Measurements from ENCODE around the gene CAMK1D. TPM values are rescaled to one million over a fixed set of nuclear protein-coding genes. Genes with fewer than 3 reads are reported as not detected.
A peak's percentile ranks its signal among the peaks of the same experiment; 100 is the strongest.

Gene CAMK1D
- total RNA-seq, 1 experiment from 2014 or later, result 6.3 TPM

GRCh38 chr10:12843296-12843945 is 494.1 kb downstream of the CAMK1D start:
- no CpG with 5 or more reads among the region's 12 CpGs for WGBS (ENCODE audit: extremely low coverage, insufficient read length, low lambda C conversion rate)
- Histone ChIP-seq H3K4me2 (ENCODE audit: insufficient read depth, insufficient read length, low read length) (no peak overlapping the region), H3K9me3 (ENCODE audit: control insufficient read depth, low read depth, low read length) (no peaks in the 10 kb centered on the region), H3K27ac (ENCODE audit: insufficient read length, low read depth, low read length) (no peak overlapping the region), H3K23ac (ENCODE audit: insufficient read length, low read depth, low read length) (no peak overlapping the region), H4K5ac (ENCODE audit: insufficient read length, low read depth, low read length) (no peak overlapping the region), H2BK20ac (ENCODE audit: low read depth, low read length, poor library complexity, severe bottlenecking) (no peak overlapping the region), H3K23me2 (ENCODE audit: insufficient read length, low read depth, low read length, poor library complexity, severe bottlenecking) (no peaks in the 10 kb centered on the region), H2AK5ac (ENCODE audit: insufficient read length, low read length) (no peak overlapping the region), H2BK120ac (ENCODE audit: low read depth, low read length, poor library complexity, severe bottlenecking) (no peak overlapping the region), H3K4ac (ENCODE audit: low read depth, low read length) (no peak overlapping the region), H3K18ac (ENCODE audit: insufficient read length, low read depth, low read length) (no peak overlapping the region), H3K9ac (ENCODE audit: extremely low read depth, insufficient read length, low read length) (no peak overlapping the region), H3K14ac (ENCODE audit: insufficient read depth, low read length) (no peak overlapping the region), H2BK12ac (ENCODE audit: insufficient read length, low read depth, low read length) (no peak overlapping the region), H3K56ac (ENCODE audit: insufficient read length, low read depth, low read length) (no peak overlapping the region), H3K79me1 (ENCODE audit: insufficient read depth, low read depth, low read length, poor library complexity, severe bottlenecking) (no peaks in the 10 kb centered on the region), H3T11ph (ENCODE audit: low read length) (no peak overlapping the region), H2BK15ac (ENCODE audit: low read depth, low read length) (no peak overlapping the region), H4K20me1 (ENCODE audit: control insufficient read depth, insufficient read depth, insufficient read length) (no peaks in the 10 kb centered on the region), H2AFZ (ENCODE audit: low read length) (no peak overlapping the region), H4K91ac (ENCODE audit: insufficient read length, low read depth, low read length) (no peak overlapping the region), H3K79me2 (ENCODE audit: insufficient read depth, low read length) (no peaks in the 10 kb centered on the region), H2BK5ac (ENCODE audit: insufficient read length, low read length) (no peak overlapping the region), H3K27me3 (ENCODE audit: insufficient read depth, low read length) (no peaks in the 10 kb centered on the region), H3K4me1 (ENCODE audit: insufficient read depth, low read length) (no peaks in the 10 kb centered on the region; the same call in 1 of the 2 replicates), H4K8ac (replicated peaks; ENCODE audit: insufficient read length, low read depth, low read length) (no peak overlapping the region)
- no peaks in the 10 kb centered on the region for H3K36me3 Mint-ChIP-seq (ENCODE audit: insufficient read depth in 1 of 3, low read depth in 3 of 3)
- H3K27me3 Mint-ChIP-seq (ENCODE audit: low read depth), result no peaks in the 10 kb centered on the region; the same call in 1 of the 2 replicates
- peaks cover 12 to 20% of the 10 kb centered on the region in 2 experiments for H3K4me1 Mint-ChIP-seq
- H3K9me3 Mint-ChIP-seq, result no peaks in the 10 kb centered on the region
- no peak for DNase-seq
- no peak overlapping the region for H3K4me3 Mint-ChIP-seq
- peak overlapping the region in 1 of 3 experiments; percentile 61; a peak in 3 of 7 replicates for H3K27ac Mint-ChIP-seq
- TF ChIP-seq CTCF (conservative IDR thresholded peaks at IDR 0.05), result no peak

Measured in H9 (cell line).